GM12872 (cell line): Measurements from ENCODE around the gene REG1A.

Source experiments
- CTCF ChIP-seq: IDR thresholded peaks from 3 replicates; pipeline ENCODE4 v1.5.1; 2011; ENCODE audit warnings: low read depth, mild to moderate bottlenecking, low read length, moderate library complexity; ENCODE audit not compliant: insufficient read depth

REG1A gene

GRCh38 chr2:79120194-79120713 lies at the start of gene REG1A:
TSS of gene REG1A (plus strand) at chr2:79120488. CDS start at chr2:79120862, 374 bp downstream.
- no peak for TF ChIP-seq CTCF

DNA sequence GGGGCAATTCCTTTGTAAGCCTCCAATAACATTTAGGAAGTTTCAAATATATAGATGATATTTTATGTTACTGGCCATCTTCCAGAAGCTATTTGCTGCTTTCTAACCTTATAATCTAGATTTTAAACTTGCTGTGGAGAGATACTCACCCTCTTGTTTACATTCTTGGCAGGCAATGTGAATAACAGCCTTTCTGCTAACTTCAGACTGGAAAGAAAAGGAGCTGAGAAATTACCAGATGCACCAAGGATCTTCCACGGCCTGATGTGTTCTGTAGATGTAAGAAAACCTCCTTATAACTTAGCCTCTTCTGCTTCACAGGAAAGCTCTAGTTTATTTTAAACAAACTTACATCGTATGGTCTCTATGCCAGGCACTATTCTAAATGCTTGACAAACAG lies 49.2 kb upstream of the REG1A start:
- no peak for TF ChIP-seq CTCF

- TF ChIP-seq CTCF = no peak
Observed at GRCh38 chr2:79082987-79083386, 37.3 kb upstream of the REG1A start.

DNA sequence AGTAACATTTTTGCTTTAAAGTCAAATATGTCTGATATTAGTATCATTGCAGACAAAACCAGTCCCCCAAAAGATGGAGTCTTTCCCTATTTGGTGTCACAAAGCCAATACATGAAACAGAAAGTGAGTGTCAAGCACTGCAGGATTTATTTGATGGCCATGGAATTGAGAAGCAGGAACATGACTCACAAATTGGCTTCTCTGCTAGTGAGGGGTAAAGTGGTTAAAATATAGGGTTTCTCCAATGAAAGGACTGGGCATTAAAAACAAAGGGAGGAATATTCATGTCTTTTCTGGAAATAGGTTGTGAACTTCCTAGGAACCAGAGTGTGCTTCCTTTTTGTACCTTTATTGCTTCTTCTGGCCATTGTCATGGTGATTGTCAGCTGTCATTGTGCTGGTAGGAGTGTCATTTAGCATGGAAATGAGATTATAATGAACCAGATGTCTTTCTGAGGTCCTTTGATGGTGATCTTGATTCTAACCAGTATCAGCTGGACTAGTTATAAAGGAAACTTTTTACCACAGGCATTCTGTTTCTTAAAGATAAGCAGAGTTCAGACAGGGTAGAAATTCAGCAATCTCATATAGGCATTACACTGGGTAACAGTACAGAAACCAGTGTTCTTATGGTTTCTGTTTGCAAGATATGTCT lies 36.6 kb upstream of the REG1A start:
- no peak for TF ChIP-seq CTCF

DNA sequence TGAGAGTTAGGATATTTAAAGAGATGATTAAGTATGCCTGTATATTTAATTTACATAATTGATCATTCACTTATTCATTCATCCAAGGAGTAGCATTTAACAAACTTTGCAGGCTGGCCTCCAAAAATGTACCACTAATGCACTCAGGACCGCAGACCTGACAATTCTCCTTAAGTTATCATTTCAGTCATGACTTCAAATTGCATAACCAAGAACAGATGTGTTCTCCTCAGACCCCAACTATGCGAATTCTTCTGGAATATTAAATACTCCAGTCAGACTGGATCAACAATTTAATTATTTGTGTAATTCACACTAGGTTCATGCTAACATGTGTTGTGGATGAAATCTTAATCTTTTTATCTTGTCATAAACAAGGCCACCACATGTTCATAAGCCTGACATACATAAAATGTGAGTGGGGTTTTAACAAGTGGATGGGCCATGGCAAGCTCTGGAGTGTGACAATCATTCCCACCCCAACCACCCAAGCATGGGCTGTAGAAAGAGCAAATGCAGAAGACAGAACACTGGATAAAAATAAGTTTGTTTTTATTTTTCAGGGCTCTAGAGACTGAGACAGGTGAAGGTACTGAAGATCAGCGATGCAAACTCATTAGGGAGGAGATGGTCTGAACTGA lies 35.7 kb upstream of the REG1A start:
- no peak for TF ChIP-seq CTCF

GRCh38 chr2:79085382-79085781 lies 34.9 kb upstream of the REG1A start:
- no peak for TF ChIP-seq CTCF

DNA sequence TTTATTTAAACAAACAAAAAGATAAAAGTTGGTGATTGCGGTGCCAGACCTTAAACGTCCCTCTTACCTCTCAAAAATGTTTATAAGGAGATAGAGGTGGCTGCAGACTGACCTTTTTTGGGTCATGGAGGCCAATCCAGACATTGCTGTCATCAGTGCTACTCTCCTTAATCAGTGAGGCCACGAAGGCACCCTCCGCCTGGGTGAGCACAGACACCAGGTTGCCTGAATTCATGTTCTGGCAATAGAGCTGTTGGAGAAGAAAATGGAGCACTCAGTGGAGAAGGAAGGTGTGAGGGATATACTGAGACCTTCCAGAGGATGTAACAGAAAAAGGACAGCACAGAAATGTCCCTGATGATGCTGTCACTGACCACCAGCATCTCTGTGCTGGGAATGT lies 34.0 kb upstream of the REG1A start:
- no peak for TF ChIP-seq CTCF
